A673 (cell line): ENCODE data around the gene ELOVL7. TPM values are rescaled to one million over a fixed set of nuclear protein-coding genes. Genes with fewer than 3 reads are reported as not detected.

Experiments used
- BruUV-seq: library from RNA; stranded (reverse); fragments of 400-500 nt; replicated peaks from 2 replicates; lab custom pipeline; 2021; lab: Mats Ljungman, UMichigan
- CTCF ChIA-PET: fragments of 300-600 bp; sonication (Branson Sonifier 250); formaldehyde crosslinking; loops from one replicate; lab custom pipeline; 2022; ENCODE audit warnings: antibody characterized with exemption; lab: Charles Lee
- POLR2A ChIA-PET: fragments of 300-600 bp; sonication (Branson Sonifier 250); formaldehyde crosslinking; loops from one replicate; lab custom pipeline; 2022; ENCODE audit warnings: antibody characterized with exemption; ENCODE audit not compliant: low non-redundant PET; lab: Charles Lee
- DNase-seq: peaks from one replicate; pipeline ENCODE4 v3.0.0-alpha.2; 2015; ENCODE audit warnings: low spot score
- H3K27ac ChIP-seq: fragments of 200-600 bp; sonication (generic); 2 replicates; pipeline ENCODE4 v1.5.1; 2016; ENCODE audit warnings: mixed run types, low read depth, mild to moderate bottlenecking, mixed read lengths, antibody characterized with exemption, low read length; ENCODE audit not compliant: poor library complexity, severe bottlenecking
- H3K27me3 ChIP-seq: fragments of 200-600 bp; sonication (generic); replicated peaks from 2 replicates; pipeline ENCODE4 v1.6.1; 2017; ENCODE audit warnings: mixed run types, low read depth, mild to moderate bottlenecking, mixed read lengths, antibody characterized with exemption, low read length; ENCODE audit not compliant: insufficient read depth, poor library complexity
- H3K36me3 ChIP-seq: fragments of 200-600 bp; sonication (generic); 2 replicates; pipeline ENCODE4 v1.6.1; 2016; ENCODE audit warnings: mixed run types, mild to moderate bottlenecking, mixed read lengths, antibody characterized with exemption, low read length; ENCODE audit not compliant: insufficient read depth, poor library complexity, severe bottlenecking
- H3K4me1 ChIP-seq: fragments of 200-600 bp; sonication (generic); 2 replicates; pipeline ENCODE4 v1.6.1; 2017; ENCODE audit warnings: mixed run types, mild to moderate bottlenecking, mixed read lengths, antibody characterized with exemption, low read length; ENCODE audit not compliant: insufficient read depth, poor library complexity, severe bottlenecking
- H3K4me3 ChIP-seq: fragments of 200-600 bp; sonication (generic); 2 replicates; pipeline ENCODE4 v1.5.1; 2016; ENCODE audit warnings: low read depth, mixed run types, mild to moderate bottlenecking, mixed read lengths, low read length; ENCODE audit not compliant: poor library complexity, severe bottlenecking
- H3K9me3 ChIP-seq: fragments of 200-600 bp; sonication (generic); 2 replicates; pipeline ENCODE4 v1.6.1; 2016; ENCODE audit warnings: mixed run types, low read depth, mild to moderate bottlenecking, mixed read lengths, antibody characterized with exemption, low read length; ENCODE audit not compliant: poor library complexity, severe bottlenecking
- EZH2 ChIP-seq: fragments of 200-600 bp; sonication (generic); IDR thresholded peaks from 2 replicates; pipeline ENCODE4 v1.6.1; 2017; ENCODE audit warnings: borderline replicate concordance, low read depth, mild to moderate bottlenecking, mixed read lengths, antibody characterized with exemption, low read length; ENCODE audit not compliant: poor library complexity, severe bottlenecking
- intact Hi-C: fragments of 100-400 bp; cut with micrococcal nuclease; formaldehyde crosslinking; loops from one replicate; pipeline ENCODE4 v1.10.0; 2022; ENCODE audit not compliant: unreplicated experiment
- total RNA-seq: library from RNA; stranded (reverse); gene quantifications from 2 replicates; pipeline ENCODE4 v1.2.3, GENCODE V29; 2021
- TF ChIP-seq, protein P1 (sequence below): fragments of 300-800, 200-600 bp; sonication (generic); conservative IDR thresholded peaks from 2 replicates; pipeline ENCODE4 v1.5.1; 2017; ENCODE audit warnings: low read depth, mild to moderate bottlenecking, antibody characterized with exemption, low read length, moderate library complexity, mixed read lengths

The ELOVL7 gene
- total RNA-seq, 1 experiment from 2014 or later, result not detected

- Histone ChIP-seq H3K4me1 (peaks cover 8% of the 10 kb centered on the region), H3K27ac (no peak overlapping the region), H3K9me3 (no peaks in the 10 kb centered on the region), H3K27me3 (no peaks in the 10 kb centered on the region), H3K4me3 (no peak overlapping the region), H3K36me3 (no peaks in the 10 kb centered on the region)
- POLR2A ChIA-PET, result no interaction called here
- no TSS peak for BruUV-seq
- no peak for TF ChIP-seq EZH2
- TF ChIP-seq, protein P1, sequence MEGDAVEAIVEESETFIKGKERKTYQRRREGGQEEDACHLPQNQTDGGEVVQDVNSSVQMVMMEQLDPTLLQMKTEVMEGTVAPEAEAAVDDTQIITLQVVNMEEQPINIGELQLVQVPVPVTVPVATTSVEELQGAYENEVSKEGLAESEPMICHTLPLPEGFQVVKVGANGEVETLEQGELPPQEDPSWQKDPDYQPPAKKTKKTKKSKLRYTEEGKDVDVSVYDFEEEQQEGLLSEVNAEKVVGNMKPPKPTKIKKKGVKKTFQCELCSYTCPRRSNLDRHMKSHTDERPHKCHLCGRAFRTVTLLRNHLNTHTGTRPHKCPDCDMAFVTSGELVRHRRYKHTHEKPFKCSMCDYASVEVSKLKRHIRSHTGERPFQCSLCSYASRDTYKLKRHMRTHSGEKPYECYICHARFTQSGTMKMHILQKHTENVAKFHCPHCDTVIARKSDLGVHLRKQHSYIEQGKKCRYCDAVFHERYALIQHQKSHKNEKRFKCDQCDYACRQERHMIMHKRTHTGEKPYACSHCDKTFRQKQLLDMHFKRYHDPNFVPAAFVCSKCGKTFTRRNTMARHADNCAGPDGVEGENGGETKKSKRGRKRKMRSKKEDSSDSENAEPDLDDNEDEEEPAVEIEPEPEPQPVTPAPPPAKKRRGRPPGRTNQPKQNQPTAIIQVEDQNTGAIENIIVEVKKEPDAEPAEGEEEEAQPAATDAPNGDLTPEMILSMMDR, result no peak
- intact Hi-C loops, result no loop called here
- no peak for DNase-seq
- CTCF ChIA-PET, result no interaction called here
Observed at GRCh38 chr5:60703944-60704343, 140.1 kb downstream of the ELOVL7 start.

Other genes with a start within 250 kb of the ELOVL7 start
- gene DEPDC1B, start 144.1 kb downstream of the ELOVL7 start, total RNA-seq, result 32.8 and 34.9 TPM in 2 replicates
- 25.6 and 26.2 TPM in 2 replicates for gene ERCC8, start 100.8 kb upstream of the ELOVL7 start, total RNA-seq
- 61.3 and 61.6 TPM in 2 replicates for gene NDUFAF2, start 100.9 kb upstream of the ELOVL7 start, total RNA-seq